H1 (cell line): Measurements from ENCODE around the gene PNMA1.

Experiments
- RAD21 ChIP-seq, 2 experiments: IDR thresholded peaks in 1 of 2; conservative IDR thresholded peaks in 1 of 2; 2 replicates each; pipeline ENCODE4 v1.6.1; 2011; ENCODE audit warnings: low read depth in 2 of 2, low read length in 2 of 2, improper control_type of control experiment in 1 of 2, inconsistent platforms in 1 of 2, mild to moderate bottlenecking in 1 of 2, moderate library complexity in 1 of 2
- SIX5 ChIP-seq: IDR thresholded peaks from 2 replicates; pipeline ENCODE4 v1.6.1; 2011; ENCODE audit warnings: mild to moderate bottlenecking, low read depth, low read length
- SUZ12 ChIP-seq: fragments of 200-600 bp; sonication (generic); IDR thresholded peaks from 2 replicates; pipeline ENCODE4 v1.6.1; 2012; ENCODE audit warnings: mild to moderate bottlenecking, inconsistent platforms, low read length, moderate library complexity, mixed read lengths

- TF ChIP-seq SUZ12: no peak
- TF ChIP-seq SIX5: no peak
- no peak for TF ChIP-seq RAD21 (IDR thresholded peaks at IDR 0.05 in 1 of 2, conservative IDR thresholded peaks at IDR 0.05 in 1 of 2; ENCODE audit: low read depth in 2 of 2, low read length in 2 of 2)
Measured at GRCh38 chr14:73763396-73763795, 49.2 kb upstream of the PNMA1 start.
